ENCODE results near the gene EPHA10.

EPHA10 gene

GRCh38 chr1:37755951-37756560 lies 8.9 kb downstream of the EPHA10 start:
- Histone ChIP-seq H3K79me2 (ENCODE audit: insufficient read depth, low read depth) (no peaks in the 10 kb centered on the region), H2AFZ (ENCODE audit: low read depth) (no peak overlapping the region), H3K4me1 (ENCODE audit: low read depth, poor library complexity, severe bottlenecking) (no peaks in the 10 kb centered on the region), H4K20me1 (ENCODE audit: insufficient read depth) (no peaks in the 10 kb centered on the region), H3K4me3 (IDR thresholded peaks at IDR 0.05; ENCODE audit: insufficient read depth, low read depth, low read length) (no peak overlapping the region), H3K27ac (no peak overlapping the region), H3K36me3 (ENCODE audit: insufficient read depth) (no peaks in the 10 kb centered on the region), H3K4me2 (no peak overlapping the region), H3K9ac (no peak overlapping the region), H3K27me3 (ENCODE audit: insufficient read depth, low read depth) (no peaks in the 10 kb centered on the region; the same call in 1 of the 2 replicates)
- TF ChIP-seq CTCF (conservative IDR thresholded peaks at IDR 0.05; ENCODE audit: low read depth, low read length) = no peak

GRCh38 chr1:37755290-37755689 lies 9.6 kb downstream of the EPHA10 start:
- Histone ChIP-seq H3K79me2 (ENCODE audit: insufficient read depth, low read depth) (no peaks in the 10 kb centered on the region), H3K4me2 (no peak overlapping the region), H3K36me3 (ENCODE audit: insufficient read depth) (no peaks in the 10 kb centered on the region), H4K20me1 (ENCODE audit: insufficient read depth) (no peaks in the 10 kb centered on the region), H3K4me1 (ENCODE audit: low read depth, poor library complexity, severe bottlenecking) (no peaks in the 10 kb centered on the region), H3K4me3 (IDR thresholded peaks at IDR 0.05; ENCODE audit: insufficient read depth, low read depth, low read length) (no peak overlapping the region), H3K27ac (no peak overlapping the region), H2AFZ (ENCODE audit: low read depth) (no peak overlapping the region), H3K27me3 (ENCODE audit: insufficient read depth, low read depth) (no peaks in the 10 kb centered on the region; the same call in 1 of the 2 replicates), H3K9ac (no peak overlapping the region)
- TF ChIP-seq CTCF (conservative IDR thresholded peaks at IDR 0.05; ENCODE audit: low read depth, low read length) = no peak

- H3K9ac ChIP-seq = no peak overlapping the region
- H3K27ac ChIP-seq = no peak overlapping the region
- TF ChIP-seq CTCF (conservative IDR thresholded peaks at IDR 0.05; ENCODE audit: low read depth, low read length) = no peak
- no peak overlapping the region for H3K4me2 ChIP-seq
- H3K4me1 ChIP-seq (ENCODE audit: low read depth, poor library complexity, severe bottlenecking) = no peaks in the 10 kb centered on the region
- H3K27me3 ChIP-seq (ENCODE audit: insufficient read depth, low read depth) = no peaks in the 10 kb centered on the region; the same call in 1 of the 2 replicates
- H4K20me1 ChIP-seq (ENCODE audit: insufficient read depth) = no peaks in the 10 kb centered on the region
- no peaks in the 10 kb centered on the region for H3K79me2 ChIP-seq (ENCODE audit: insufficient read depth, low read depth)
- H3K36me3 ChIP-seq (ENCODE audit: insufficient read depth) = no peaks in the 10 kb centered on the region
- H2AFZ ChIP-seq (ENCODE audit: low read depth) = no peak overlapping the region
- H3K4me3 ChIP-seq (IDR thresholded peaks at IDR 0.05; ENCODE audit: insufficient read depth, low read depth, low read length) = no peak overlapping the region
Measured at GRCh38 chr1:37753473-37754321, 11.2 kb downstream of the EPHA10 start.

- no peaks in the 10 kb centered on the region for H3K79me2 ChIP-seq (ENCODE audit: insufficient read depth, low read depth)
- H2AFZ ChIP-seq (ENCODE audit: low read depth) = no peak overlapping the region
- no peaks in the 10 kb centered on the region for H4K20me1 ChIP-seq (ENCODE audit: insufficient read depth)
- no peaks in the 10 kb centered on the region for H3K4me1 ChIP-seq (ENCODE audit: low read depth, poor library complexity, severe bottlenecking)
- H3K4me2 ChIP-seq = no peak overlapping the region
- H3K9ac ChIP-seq = no peak overlapping the region; the same call in 1 of the 2 replicates
- H3K4me3 ChIP-seq (IDR thresholded peaks at IDR 0.05; ENCODE audit: insufficient read depth, low read depth, low read length) = no peak overlapping the region
- TF ChIP-seq CTCF (conservative IDR thresholded peaks at IDR 0.05; ENCODE audit: low read depth, low read length) = no peak
- H3K36me3 ChIP-seq (ENCODE audit: insufficient read depth) = no peaks in the 10 kb centered on the region
- no peaks in the 10 kb centered on the region; the same call in 1 of the 2 replicates for H3K27me3 ChIP-seq (ENCODE audit: insufficient read depth, low read depth)
- no peak overlapping the region for H3K27ac ChIP-seq
Measured at GRCh38 chr1:37752583-37753471, 12.1 kb downstream of the EPHA10 start.
